CD14-positive monocyte (primary cell): ENCODE results near the gene SNX18. TPM values are rescaled to one million over a fixed set of nuclear protein-coding genes. Genes with fewer than 3 reads are reported as not detected.

Experiments
- DNase-seq, 3 donors: peaks; one replicate each; pipeline ENCODE4 v3.0.0-alpha.2; 2011 to 2022
- H2AFZ ChIP-seq: 2 replicates; pipeline ENCODE4 v1.6.0; 2012; ENCODE audit warnings: mild to moderate bottlenecking, low read depth, low read length, inconsistent platforms; ENCODE audit not compliant: insufficient read depth, poor library complexity, severe bottlenecking
- H3K27ac ChIP-seq, 2 donors: 1 replicate in 1 of 2; 2 replicates in 1 of 2; pipeline ENCODE4 v1.5.1; 2012 to 2013; ENCODE audit warnings: low read length in 2 of 2, control low read depth in 1 of 2, inconsistent platforms in 1 of 2, low read depth in 1 of 2, mild to moderate bottlenecking in 1 of 2
- H3K27me3 ChIP-seq, 2 donors: one replicate each; pipeline versions ENCODE4 v1.6.0 to v1.6.1; 2011 to 2013; ENCODE audit warnings: low read length in 2 of 2; ENCODE audit not compliant: control insufficient read depth in 2 of 2, insufficient read depth in 2 of 2
- H3K36me3 ChIP-seq, 2 donors: replicated peaks in 1 of 2; 1 replicate in 1 of 2; 2 replicates in 1 of 2; pipeline versions ENCODE4 v1.5.1 to v1.6.1; 2012 to 2013; ENCODE audit warnings: low read length in 2 of 2, control low read depth in 1 of 2, inconsistent platforms in 1 of 2, mild to moderate bottlenecking in 1 of 2; ENCODE audit not compliant: insufficient read depth in 2 of 2, control insufficient read depth in 1 of 2
- H3K4me1 ChIP-seq, 2 donors: 1 replicate in 1 of 2; 2 replicates in 1 of 2; pipeline versions ENCODE4 v1.5.1 to v1.6.1; 2012 to 2013; ENCODE audit warnings: low read length in 2 of 2, control low read depth in 1 of 2, inconsistent platforms in 1 of 2, mild to moderate bottlenecking in 1 of 2, moderate library complexity in 1 of 2; ENCODE audit not compliant: insufficient read depth in 2 of 2, control insufficient read depth in 1 of 2
- H3K4me2 ChIP-seq: replicated peaks from 2 replicates; pipeline ENCODE3; 2012; ENCODE audit warnings: low read length, moderate library complexity, mild to moderate bottlenecking; ENCODE audit not compliant: poor library complexity, severe bottlenecking; ENCODE audit errors: extremely low read depth
- H3K4me3 ChIP-seq, 3 experiments: fragments of 200-600 bp in 1 of 3; sonication (generic) in 1 of 3; replicated peaks in 1 of 3; 1 replicate in 2 of 3; 2 replicates in 1 of 3; pipeline ENCODE4 v1.5.1; 2011 to 2013; ENCODE audit warnings: low read length in 3 of 3, mild to moderate bottlenecking in 3 of 3, control low read depth in 2 of 3, low read depth in 2 of 3, inconsistent platforms in 1 of 3, moderate library complexity in 1 of 3
- H3K79me2 ChIP-seq: 2 replicates; pipeline ENCODE4 v1.6.0; 2012; ENCODE audit warnings: mild to moderate bottlenecking, control low read depth, inconsistent platforms, low read length, moderate library complexity; ENCODE audit not compliant: insufficient read depth
- H3K9ac ChIP-seq: 2 replicates; pipeline ENCODE4 v1.6.0; 2017; ENCODE audit warnings: low read length, mild to moderate bottlenecking; ENCODE audit not compliant: insufficient read depth, poor library complexity, severe bottlenecking
- H3K9me3 ChIP-seq, 2 donors: replicated peaks in 1 of 2; 1 replicate in 1 of 2; 2 replicates in 1 of 2; pipeline versions ENCODE4 v1.5.1 to v1.6.1; 2012 to 2013; ENCODE audit warnings: low read length in 2 of 2, control low read depth in 1 of 2; ENCODE audit not compliant: control insufficient read depth in 1 of 2, insufficient read depth in 1 of 2
- H4K20me1 ChIP-seq: 2 replicates; pipeline ENCODE4 v1.6.0; 2012; ENCODE audit warnings: mild to moderate bottlenecking, low read length, control low read depth, moderate library complexity; ENCODE audit not compliant: insufficient read depth
- H3K27ac Mint-ChIP-seq, 7 donors: one replicate each; pipeline ENCODE4 v1.8.0; 2020; ENCODE audit warnings: mild to moderate bottlenecking in 7 of 7, mixed read lengths in 7 of 7, moderate library complexity in 6 of 7, inconsistent platforms in 2 of 7
- H3K27me3 Mint-ChIP-seq, 3 donors: one replicate each; pipeline ENCODE4 v1.8.0; 2021 to 2022; ENCODE audit warnings: low read depth in 3 of 3, mild to moderate bottlenecking in 3 of 3, mixed read lengths in 3 of 3, moderate library complexity in 3 of 3, inconsistent platforms in 1 of 3
- H3K36me3 Mint-ChIP-seq, 2 donors: one replicate each; pipeline ENCODE4 v1.8.0; 2020; ENCODE audit warnings: mixed read lengths in 2 of 2, inconsistent platforms in 1 of 2, mild to moderate bottlenecking in 1 of 2
- H3K4me1 Mint-ChIP-seq: one replicate; pipeline ENCODE4 v1.8.0; 2020; ENCODE audit warnings: mild to moderate bottlenecking, mixed read lengths
- H3K4me3 Mint-ChIP-seq, 2 donors: one replicate each; pipeline ENCODE4 v1.8.0; 2020; ENCODE audit warnings: mild to moderate bottlenecking in 2 of 2, mixed read lengths in 2 of 2, moderate library complexity in 1 of 2
- H3K9me3 Mint-ChIP-seq, 7 donors: one replicate each; pipeline ENCODE4 v1.8.0; 2020 to 2022; ENCODE audit warnings: mixed read lengths in 7 of 7, mild to moderate bottlenecking in 6 of 7, moderate library complexity in 6 of 7, inconsistent platforms in 2 of 7
- CTCF ChIP-seq: fragments of 200-600 bp; IDR thresholded peaks from one replicate; pipeline ENCODE4 v1.8.0; 2022; ENCODE audit warnings: antibody characterized with exemption, mild to moderate bottlenecking
- WGBS: methylation state at CpG from one replicate; pipeline ENCODE4 v1.1.5; 2013; ENCODE audit warnings: missing lambda C conversion rate; ENCODE audit not compliant: insufficient coverage; 5-methylcytosine and 5-hydroxymethylcytosine counted together
- intact Hi-C, 2 donors: fragments of 100-400 bp; cut with micrococcal nuclease; formaldehyde crosslinking; loops; one replicate each; pipeline versions ENCODE4 v1.15.0 to v1.15.1; 2023
- polyA plus RNA-seq, 3 donors: library from polyadenylated mRNA; depleted of rRNA in 1 of 3; unstranded in 2 of 3; stranded (reverse) in 1 of 3; fragments of 300-500 nt in 2 of 3; fragments of >200 nt in 1 of 3; fragmentation: Illumina TruSeq in 2 of 3; gene quantifications; 1 replicate in 2 of 3; 2 replicates in 1 of 3; pipeline ENCODE4 v1.2.3, GENCODE V29; 2012 to 2021

The SNX18 gene
- polyA plus RNA-seq, 3 donors = 6.8 to 33.3 (median 12.4) TPM

DNA sequence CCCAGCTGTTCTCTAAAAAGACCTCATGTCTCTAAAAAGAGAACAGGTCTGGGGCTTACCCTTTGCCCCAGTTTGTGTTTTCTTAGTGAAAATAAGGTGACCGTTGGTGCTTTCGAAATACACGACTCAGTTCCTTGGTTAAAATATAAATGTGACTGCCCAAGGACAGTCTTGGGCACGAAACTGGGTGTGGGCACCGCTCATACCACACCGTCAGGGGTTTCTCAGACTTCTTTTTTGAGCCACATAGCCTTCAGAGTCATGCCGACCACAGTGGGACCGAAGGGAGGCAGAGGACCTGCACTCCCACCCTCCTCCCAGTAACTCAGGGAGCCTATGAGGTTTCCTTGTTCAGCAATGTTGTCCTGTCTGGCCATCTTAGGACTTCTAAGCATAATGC is 6.5 kb downstream of the SNX18 start:
- peaks cover 98% of the 10 kb centered on the region for H4K20me1 ChIP-seq
- H3K27me3 ChIP-seq = no peaks in the 10 kb centered on the region
- H3K9me3 ChIP-seq = no peaks in the 10 kb centered on the region
- peak overlapping the region; percentile 76 to 92 for H3K27ac ChIP-seq
- H3K4me2 ChIP-seq = peak overlapping the region; percentile 89
- peaks cover 4 to 39% of the 10 kb centered on the region in 2 donors for H3K36me3 ChIP-seq
- Mint-ChIP-seq H3K27me3 (peaks cover 0 to 2% (median 2%) of the 10 kb centered on the region in 3 donors), H3K9me3 (no peaks in the 10 kb centered on the region), H3K4me3 (peak overlapping the region; percentile 82 to 96), H3K27ac (peak overlapping the region; percentile 68 to 94 (median 87)), H3K4me1 (peaks cover 12% of the 10 kb centered on the region), H3K36me3 (peaks cover 42% of the 10 kb centered on the region in 2 donors)
- H2AFZ ChIP-seq = no peak overlapping the region
- peaks cover 100% of the 10 kb centered on the region for H3K79me2 ChIP-seq
- H3K4me1 ChIP-seq = peaks cover 76 to 92% of the 10 kb centered on the region in 2 donors
- no peak for DNase-seq
- intact Hi-C loops = loop anchor here (5.0 to 10.0 kb wide), 4 partner anchors 91 to 221 kb away; no protein-coding TSS in a partner anchor
- no peak for TF ChIP-seq CTCF
- H3K9ac ChIP-seq = peak overlapping the region; percentile 51
- H3K4me3 ChIP-seq = peak overlapping the region; percentile 22 to 91 (median 26)
- WGBS = under 1% methylated on average over 8 of the region's 8 CpGs

GRCh38 chr5:54524704-54525103 is 7.1 kb downstream of the SNX18 start:
- Histone ChIP-seq H3K36me3 (peaks cover 2 to 41% of the 10 kb centered on the region in 2 donors), H3K4me3 (peak overlapping the region in 1 of 3 experiments; percentile 91), H3K27ac (peak overlapping the region; percentile 33 to 92), H3K9me3 (no peaks in the 10 kb centered on the region), H2AFZ (no peak overlapping the region), H3K9ac (peak overlapping the region; percentile 51), H4K20me1 (peaks cover 100% of the 10 kb centered on the region), H3K4me1 (peaks cover 74 to 92% of the 10 kb centered on the region in 2 donors), H3K79me2 (peaks cover 100% of the 10 kb centered on the region), H3K27me3 (no peaks in the 10 kb centered on the region), H3K4me2 (peak overlapping the region; percentile 89)
- intact Hi-C loops = loop anchor here (5.0 to 10.0 kb wide), 4 partner anchors 90 to 220 kb away; no protein-coding TSS in a partner anchor
- Mint-ChIP-seq H3K4me1 (peaks cover 8% of the 10 kb centered on the region), H3K27ac (peak overlapping the region in 6 of 7 donors; percentile 13 to 94 (median 88)), H3K36me3 (peaks cover 35 to 37% of the 10 kb centered on the region in 2 donors), H3K27me3 (no peaks in the 10 kb centered on the region), H3K9me3 (no peaks in the 10 kb centered on the region), H3K4me3 (peak overlapping the region; percentile 82 to 96)
- DNase-seq = no peak
- WGBS = 46% methylated on average over 4 of the region's 8 CpGs
- no peak for TF ChIP-seq CTCF
